GM12874 (cell line): Measurements from ENCODE around the gene MRPS14.

Experiments used
- TF ChIP-seq, protein P1 (sequence below): IDR thresholded peaks from 2 replicates; pipeline ENCODE4 v1.5.1; 2011; ENCODE audit warnings: low read depth, mild to moderate bottlenecking, control low read depth, low read length, moderate library complexity; ENCODE audit not compliant: insufficient read depth

MRPS14 gene

DNA sequence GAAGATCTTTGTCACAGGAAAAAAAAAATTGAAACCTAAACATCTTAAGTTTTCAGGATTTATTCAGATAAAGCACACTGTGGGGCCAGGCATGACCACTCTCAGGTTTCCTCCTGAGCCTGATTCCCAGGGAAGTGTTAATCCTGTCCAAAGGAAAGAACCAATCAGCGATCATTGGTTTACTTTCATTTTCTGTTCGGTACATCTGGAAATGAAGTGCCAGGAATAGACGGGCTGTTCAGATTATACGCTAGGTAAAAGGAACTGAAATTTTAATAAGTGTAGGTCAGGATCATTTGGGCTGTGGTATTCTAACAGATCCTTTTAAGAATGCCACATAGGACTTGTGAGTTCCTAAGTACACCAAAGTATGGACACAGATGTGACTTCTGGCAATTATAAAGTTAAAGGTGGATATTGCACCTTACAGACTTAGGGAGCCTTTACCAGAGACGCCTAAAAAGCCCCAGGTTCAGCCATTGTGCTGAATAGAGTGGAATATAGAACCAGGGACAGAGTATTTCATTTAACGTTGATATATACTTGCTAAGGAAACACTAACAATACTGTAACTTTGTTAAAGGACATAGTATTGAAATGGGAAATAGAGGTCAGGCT, 32.7 kb downstream of the MRPS14 start:
- TF ChIP-seq, protein P1, sequence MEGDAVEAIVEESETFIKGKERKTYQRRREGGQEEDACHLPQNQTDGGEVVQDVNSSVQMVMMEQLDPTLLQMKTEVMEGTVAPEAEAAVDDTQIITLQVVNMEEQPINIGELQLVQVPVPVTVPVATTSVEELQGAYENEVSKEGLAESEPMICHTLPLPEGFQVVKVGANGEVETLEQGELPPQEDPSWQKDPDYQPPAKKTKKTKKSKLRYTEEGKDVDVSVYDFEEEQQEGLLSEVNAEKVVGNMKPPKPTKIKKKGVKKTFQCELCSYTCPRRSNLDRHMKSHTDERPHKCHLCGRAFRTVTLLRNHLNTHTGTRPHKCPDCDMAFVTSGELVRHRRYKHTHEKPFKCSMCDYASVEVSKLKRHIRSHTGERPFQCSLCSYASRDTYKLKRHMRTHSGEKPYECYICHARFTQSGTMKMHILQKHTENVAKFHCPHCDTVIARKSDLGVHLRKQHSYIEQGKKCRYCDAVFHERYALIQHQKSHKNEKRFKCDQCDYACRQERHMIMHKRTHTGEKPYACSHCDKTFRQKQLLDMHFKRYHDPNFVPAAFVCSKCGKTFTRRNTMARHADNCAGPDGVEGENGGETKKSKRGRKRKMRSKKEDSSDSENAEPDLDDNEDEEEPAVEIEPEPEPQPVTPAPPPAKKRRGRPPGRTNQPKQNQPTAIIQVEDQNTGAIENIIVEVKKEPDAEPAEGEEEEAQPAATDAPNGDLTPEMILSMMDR: no peak

- TF ChIP-seq, protein P1: no peak
These were observed 33.5 kb downstream of the MRPS14 start for GRCh38 chr1:174989536-174990220.

GRCh38 chr1:174988986-174989385, 34.2 kb downstream of the MRPS14 start:
- TF ChIP-seq, protein P1: no peak

DNA sequence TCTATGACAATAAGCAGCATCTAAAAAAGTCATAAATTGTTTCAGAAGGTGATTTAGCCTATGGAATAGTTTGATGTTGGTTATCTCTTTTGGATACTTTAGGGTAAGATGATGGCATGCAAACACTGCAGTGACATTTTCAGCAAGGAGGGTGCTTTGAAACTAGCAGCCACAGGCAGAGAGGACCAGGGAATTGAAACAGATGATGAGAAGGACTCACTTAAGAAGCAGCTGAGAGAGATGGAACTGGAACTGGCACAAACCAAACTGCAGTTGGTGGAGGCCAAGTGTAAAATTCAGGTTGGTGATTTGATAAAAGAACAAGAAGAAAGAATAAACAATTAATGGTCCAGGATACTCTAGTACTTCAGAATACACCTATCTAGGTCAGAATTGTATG, 34.7 kb downstream of the MRPS14 start:
- TF ChIP-seq, protein P1: no peak

- TF ChIP-seq, protein P1: no peak
These were observed 38.3 kb downstream of the MRPS14 start for GRCh38 chr1:174984952-174985351.

DNA sequence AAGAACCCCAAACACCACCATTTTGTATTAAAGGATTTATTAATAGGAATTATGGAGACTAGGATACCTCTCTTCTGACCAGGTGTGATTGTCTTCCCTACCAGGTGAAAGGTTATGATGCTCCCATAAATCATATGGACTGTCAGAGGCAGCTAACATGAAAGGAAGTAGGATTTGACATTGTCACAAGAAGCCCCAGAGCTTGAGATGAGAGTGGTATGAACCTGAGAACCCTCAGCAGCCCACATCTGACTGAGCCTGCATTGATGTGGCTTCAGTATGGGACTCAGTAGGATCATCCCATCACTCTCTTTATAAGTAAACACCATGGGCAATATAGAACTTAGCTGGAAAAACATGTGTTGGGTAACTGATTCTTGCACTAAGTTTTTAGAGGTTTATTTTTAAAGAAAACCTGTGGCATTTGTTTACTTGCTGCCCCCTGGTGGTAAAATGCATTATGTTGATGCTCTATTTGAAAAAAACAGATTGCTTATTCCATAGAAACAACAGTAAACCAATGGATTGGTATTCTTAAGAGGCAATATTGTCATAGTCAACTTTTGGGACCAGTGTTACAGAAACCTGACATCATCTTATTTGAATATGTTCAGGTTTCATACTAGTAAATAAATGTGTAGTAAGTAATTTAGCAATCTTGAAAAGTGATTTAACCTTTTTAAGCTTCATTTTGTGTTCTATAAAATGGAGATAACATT, 40.1 kb downstream of the MRPS14 start:
- TF ChIP-seq, protein P1: peak; percentile 42

DNA sequence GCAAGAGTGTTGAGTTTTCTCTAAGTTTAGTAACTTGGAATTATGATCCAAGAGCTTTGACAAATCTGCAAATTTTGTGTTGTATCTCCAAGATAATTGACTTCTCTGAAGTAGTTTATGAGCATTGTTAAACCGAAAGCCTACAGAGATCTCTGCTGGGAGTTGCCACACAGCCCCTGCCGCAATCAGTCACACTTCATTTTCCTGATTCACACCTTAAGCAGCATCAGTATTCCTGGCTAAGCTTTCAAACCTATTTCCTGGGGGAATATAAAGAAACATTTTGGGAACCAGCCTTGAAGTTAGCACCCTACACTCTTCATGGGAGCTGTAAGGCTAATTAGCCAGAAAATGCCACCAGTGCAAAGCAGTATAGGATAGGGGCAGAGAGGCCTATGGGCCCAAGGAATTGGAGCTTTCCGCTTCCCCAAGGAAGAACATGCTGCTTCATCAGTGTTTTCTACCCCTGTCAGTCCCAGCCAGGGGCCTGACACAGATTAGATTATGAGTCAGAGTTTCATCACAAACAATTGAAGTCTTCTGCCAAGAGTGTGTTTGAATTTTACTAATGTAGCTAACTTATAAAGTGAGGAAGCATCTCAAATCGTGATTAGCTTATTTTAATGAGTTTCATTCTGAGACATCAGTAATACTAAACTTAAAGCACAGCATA, 46.7 kb downstream of the MRPS14 start:
- TF ChIP-seq, protein P1: no peak
